ENCODE results near the gene FGGY.

FGGY gene

GRCh38 chr1:59410457-59410856 is 113.6 kb downstream of the FGGY start:
- DNase-seq (ENCODE audit: low read depth in 1 of 2, low spot score in 1 of 2): no peak

- no peak for DNase-seq (ENCODE audit: low read depth in 1 of 2, low spot score in 1 of 2)
Measured at GRCh38 chr1:59411147-59411546, 114.3 kb downstream of the FGGY start.

- no peak for DNase-seq (ENCODE audit: low read depth in 1 of 2, low spot score in 1 of 2)
Measured at GRCh38 chr1:59412718-59413326, 115.9 kb downstream of the FGGY start.

DNA sequence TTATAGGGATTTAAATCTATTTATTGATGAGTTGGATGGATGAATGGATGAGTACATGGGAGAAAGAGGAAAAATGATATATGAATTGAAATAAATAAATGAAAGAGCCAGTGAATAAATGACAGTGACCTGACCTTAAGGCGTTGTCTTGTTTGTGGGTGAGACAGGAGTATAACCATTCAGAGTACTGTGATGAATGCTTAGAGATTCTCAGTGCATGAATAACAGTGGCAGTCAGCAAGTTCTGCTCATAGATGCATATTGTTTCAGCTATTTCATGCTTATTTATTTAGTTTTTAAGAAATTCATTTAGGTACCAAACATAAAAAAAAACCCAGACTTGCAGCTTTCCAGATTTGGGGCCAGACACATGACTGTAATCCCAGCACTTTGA is 116.4 kb downstream of the FGGY start:
- DNase-seq (ENCODE audit: low read depth in 1 of 2, low spot score in 1 of 2): no peak

- DNase-seq (ENCODE audit: low read depth in 1 of 2, low spot score in 1 of 2): no peak
Measured at GRCh38 chr1:59414406-59415133, 117.7 kb downstream of the FGGY start.

DNA sequence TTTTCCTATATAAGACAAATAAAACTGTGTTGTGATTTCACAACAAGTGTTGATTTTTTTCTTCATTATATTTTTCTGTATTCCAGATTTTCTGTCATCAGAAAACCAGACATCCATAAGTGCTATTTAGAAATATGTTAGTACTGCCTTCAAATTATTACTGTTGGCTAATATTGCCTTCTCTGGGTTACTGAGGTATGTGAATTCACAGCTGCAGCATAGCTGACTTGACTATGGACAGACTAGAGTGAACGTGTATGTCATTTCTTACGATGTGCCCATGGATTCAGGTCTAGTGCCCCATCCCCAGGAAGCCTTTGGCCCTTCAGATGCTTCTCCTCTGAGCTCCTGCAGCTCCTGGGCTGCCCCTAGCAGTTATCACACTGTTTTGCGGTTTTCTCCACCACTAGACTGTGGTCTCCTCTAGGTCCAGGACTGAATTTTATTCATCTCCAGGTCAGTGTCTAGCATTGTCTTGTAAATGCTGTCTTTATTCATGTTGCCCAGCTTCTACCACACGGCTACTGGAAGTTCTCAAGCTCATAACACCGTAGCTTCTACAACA is 118.5 kb downstream of the FGGY start:
- DNase-seq (ENCODE audit: low read depth in 1 of 2, low spot score in 1 of 2): no peak

- no peak for DNase-seq (ENCODE audit: low read depth in 1 of 2, low spot score in 1 of 2)
Measured at GRCh38 chr1:59415881-59416280, 119.0 kb downstream of the FGGY start.

DNA sequence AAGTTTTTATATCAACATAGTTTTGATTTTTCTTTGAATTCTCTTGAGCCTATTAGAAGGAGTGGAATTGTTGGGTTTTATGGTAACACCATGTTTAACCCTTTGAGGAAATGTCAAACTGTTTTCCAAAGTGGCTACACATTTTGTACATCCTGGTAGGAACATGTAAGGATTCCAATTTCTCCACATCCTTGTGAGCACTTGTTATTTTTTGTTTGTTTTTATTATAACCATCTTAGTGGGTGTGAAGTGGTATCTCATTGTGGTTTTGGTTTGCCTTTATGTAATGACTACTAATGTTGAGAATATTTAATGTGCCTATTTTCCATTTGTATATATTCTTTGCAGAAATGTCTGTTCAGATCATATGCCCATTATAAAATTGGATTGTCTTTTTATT is 120.5 kb downstream of the FGGY start:
- DNase-seq (ENCODE audit: low read depth in 1 of 2, low spot score in 1 of 2): no peak

DNA sequence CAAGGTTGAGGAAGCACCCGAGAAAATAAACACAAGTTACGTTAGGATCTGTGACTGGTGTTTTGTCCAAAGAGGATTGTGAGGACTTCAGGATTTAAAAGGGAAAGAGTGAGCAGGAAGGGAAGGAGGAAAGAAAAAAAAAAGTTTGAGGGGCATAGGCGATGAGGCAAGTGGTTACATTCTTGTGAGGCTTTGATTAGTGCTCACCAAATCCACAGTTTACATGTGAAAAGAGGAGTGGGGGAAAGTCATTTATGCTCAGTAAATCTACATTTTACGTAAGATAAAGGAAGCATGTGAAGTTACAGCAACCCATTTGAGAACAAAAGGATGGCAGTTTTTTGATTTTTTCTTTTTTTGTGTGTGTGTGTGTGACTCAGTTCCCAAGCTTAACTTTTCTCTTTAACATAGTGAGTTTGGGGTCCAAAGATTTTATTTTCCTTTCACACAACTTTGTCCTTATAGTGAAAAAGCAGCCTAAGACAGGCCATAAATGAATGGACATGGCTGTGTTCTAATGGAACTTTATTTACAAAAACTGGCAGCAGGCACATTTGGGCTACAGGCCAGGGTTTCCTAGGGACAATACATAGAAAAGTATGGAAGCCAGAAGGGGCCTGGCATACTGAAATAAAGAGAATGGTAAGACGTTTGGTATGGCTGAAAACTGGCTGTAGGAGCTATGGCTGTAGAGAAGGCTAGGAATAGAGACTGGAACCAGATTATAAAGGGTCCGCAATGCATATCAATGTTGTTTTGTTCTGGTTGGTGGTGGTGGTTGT is 121.7 kb downstream of the FGGY start:
- DNase-seq (ENCODE audit: low read depth in 1 of 2, low spot score in 1 of 2): no peak

DNA sequence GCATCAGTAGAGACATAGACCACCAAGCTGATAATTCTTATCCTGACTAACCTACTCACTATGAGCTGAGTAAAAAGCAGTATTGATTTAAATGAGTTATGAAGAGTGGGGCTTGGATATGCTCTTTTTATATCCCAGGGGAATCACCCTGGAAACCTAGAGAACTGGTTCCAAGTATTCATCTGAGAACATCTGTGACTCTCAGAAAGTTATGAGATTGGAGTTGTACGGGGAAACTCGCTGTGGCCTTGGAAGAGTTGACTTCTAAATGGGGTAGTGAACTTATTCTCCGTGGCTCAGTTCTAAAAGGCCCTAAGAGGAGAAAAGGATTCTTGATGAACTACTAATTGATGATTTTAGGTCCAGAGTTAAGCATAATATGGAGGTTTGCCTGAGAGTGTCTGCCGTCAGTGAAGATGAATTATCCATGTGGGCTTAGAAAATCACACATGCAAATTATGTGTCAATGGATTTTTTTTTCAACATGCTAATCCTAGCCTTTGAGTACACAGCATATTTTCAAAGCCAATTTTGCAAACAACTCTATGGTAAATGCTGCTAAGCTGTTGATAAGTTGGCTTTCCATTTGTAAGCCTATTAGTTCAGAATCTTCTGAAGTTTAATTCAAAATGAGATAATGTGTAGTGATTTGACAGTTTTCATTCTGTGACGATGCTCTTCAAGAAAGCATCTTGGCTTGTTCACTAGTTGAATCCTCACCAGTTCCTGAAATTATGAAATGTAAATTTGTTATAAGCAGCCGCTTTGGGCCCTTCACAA is 122.7 kb downstream of the FGGY start:
- DNase-seq (ENCODE audit: low read depth in 1 of 2, low spot score in 1 of 2): no peak

GRCh38 chr1:59421232-59421920 is 124.5 kb downstream of the FGGY start:
- DNase-seq (ENCODE audit: low read depth in 1 of 2, low spot score in 1 of 2): no peak

DNA sequence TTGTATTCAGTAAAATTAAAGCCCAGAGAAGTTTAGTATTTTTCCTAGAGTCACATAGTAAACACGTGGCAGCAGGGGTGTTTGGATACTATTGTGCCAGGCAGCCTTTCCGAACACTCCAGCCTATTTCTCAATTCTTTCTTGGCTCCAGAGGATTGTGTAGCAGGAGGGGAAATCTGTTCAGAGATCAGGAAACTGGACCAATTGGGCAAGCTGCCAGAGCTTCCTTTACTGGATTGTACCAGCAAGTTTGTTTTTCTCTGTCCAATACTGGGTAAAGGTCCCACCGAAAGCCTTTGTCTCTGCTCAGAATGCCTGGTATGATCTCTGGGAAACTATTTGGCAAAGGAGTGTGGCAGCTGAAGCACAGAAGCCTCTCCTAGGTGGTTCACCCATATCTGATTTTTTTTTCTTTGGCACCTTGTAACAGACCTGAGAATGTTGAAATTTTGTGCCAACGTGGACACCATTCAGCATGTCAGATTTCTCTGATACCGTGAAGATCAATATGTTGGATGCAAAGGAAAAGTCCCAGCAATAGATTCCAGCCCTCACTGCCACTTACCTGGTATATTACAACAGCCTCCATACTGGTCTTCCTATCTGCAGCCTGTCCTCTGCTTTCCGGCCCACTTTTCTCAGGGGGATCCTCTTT is 126.2 kb downstream of the FGGY start:
- DNase-seq (ENCODE audit: low read depth in 1 of 2, low spot score in 1 of 2): no peak

DNA sequence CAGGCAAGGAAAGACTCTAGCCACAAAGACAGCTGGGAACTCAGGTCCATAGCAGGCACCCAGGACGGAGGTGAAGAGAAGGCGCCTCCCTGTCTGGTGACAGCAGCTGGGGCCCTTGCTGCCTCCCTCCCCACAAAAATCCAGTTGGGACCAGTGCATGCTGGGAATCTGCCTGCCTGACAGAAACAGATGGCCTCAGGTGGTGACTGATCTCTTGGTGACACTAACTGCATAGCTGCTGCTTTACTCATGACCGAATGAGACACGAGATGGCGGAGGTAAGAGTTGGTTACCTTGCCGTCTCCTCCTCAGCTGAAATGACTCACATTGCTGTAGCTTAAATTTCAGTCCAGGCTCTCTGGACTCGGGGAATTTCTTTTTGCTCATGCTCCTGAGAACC is 130.3 kb downstream of the FGGY start:
- no peak for DNase-seq (ENCODE audit: low read depth in 1 of 2, low spot score in 1 of 2)

GRCh38 chr1:59427784-59428183 is 130.9 kb downstream of the FGGY start:
- DNase-seq (ENCODE audit: low read depth in 1 of 2, low spot score in 1 of 2): no peak

DNA sequence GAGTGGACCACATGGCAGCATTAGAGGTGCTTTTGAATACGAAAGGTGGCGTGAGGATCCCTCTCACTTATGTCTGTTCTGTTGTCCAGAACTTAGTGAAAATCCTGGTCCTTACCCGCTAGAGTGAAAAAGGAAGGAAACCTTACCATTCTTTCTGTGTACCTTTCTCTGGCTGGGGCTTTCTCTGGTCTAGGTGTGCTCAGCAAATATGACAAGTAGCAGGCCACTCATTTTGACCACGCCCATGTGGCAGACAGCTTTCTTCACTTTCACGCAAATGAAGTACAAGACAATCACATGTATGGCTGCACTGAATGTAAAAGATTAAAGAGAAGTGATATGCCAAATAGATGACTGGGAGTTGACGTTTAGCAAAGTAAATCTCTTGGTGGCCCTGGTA is 131.9 kb downstream of the FGGY start:
- no peak for DNase-seq (ENCODE audit: low read depth in 1 of 2, low spot score in 1 of 2)

GRCh38 chr1:59429656-59430055 is 132.8 kb downstream of the FGGY start:
- DNase-seq (ENCODE audit: low read depth in 1 of 2, low spot score in 1 of 2): no peak

DNA sequence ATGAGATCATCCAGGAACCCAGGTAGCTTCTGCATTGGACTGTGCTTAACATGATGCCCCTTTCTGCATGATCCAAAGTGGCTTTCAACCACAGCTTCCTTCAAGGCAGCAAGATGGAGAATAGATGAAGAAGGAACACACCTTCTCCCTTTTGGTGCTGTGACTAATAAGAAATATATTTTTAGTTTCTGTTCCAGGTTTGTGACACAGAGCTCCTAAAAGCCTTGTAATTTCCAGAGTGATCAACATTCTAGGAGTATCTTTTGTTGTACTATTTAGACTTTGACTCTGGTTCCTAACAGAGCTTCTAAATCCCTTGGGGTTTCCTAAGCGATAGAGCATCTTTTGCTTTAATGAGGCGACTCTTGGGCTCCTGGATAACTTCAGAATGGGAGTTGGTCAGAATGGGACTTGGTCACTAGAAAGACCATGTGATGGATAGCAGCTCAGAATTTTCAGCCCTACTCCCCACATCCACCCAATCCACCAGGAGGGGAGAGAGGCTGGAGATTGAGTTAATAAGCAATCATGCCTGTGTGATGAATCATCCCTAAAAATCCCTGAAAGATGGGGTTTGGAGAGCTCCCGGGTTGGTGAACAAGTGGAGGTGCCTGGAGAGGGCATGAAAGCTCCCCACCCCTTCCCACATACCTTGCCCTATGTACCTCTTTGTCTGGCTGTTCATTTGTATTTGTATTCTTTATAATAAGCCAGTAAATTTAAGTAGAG is 134.8 kb downstream of the FGGY start:
- DNase-seq (ENCODE audit: low read depth in 1 of 2, low spot score in 1 of 2): no peak

- DNase-seq (ENCODE audit: low read depth in 1 of 2, low spot score in 1 of 2): no peak
Measured at GRCh38 chr1:59432531-59433439, 135.9 kb downstream of the FGGY start.

All from stimulated activated CD4-positive, alpha-beta T cell treated with anti-CD3 and anti-CD28 coated beads, Interleukin-15, amount 100 ng/mL, for 1 hour (primary cell).